ENCODE results near the gene CEP350.

DNA sequence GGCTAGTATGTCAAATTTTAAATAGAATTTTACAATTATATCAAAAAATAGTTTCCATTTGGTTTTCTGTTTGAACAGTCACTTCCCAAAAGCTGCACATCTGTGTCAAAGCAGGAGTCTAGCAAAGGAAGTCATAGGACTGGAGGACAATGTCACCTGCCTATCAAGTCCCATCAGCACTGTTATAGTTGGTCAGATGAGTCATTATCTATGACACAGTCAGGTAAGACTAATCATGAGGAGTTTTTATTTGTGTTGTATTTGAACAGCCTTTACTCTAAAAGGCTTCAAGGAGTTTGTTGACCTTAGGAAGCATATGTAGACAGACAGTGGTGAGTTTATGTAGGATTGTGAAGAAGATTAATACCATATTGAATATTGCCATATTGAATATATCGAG lies 125.8 kb downstream of the CEP350 start:
- TF ChIP-seq ZNF274 (IDR thresholded peaks at IDR 0.05; ENCODE audit: low read depth, low read length) = no peak
- no peak for TF ChIP-seq YY1 (IDR thresholded peaks at IDR 0.05; ENCODE audit: insufficient read depth, insufficient read length)
- no peak for TF ChIP-seq SUZ12 (IDR thresholded peaks at IDR 0.05; ENCODE audit: extremely low read depth, insufficient read depth, insufficient read length)

All from NT2/D1 (cell line).